ENCODE results near the gene PSENEN.
"Not testable (repeated sequence)": the region's sequence is repeated elsewhere in the genome, so short reads cannot be mapped to it uniquely, and the experiment has no call there.

PSENEN gene

GRCh38 chr19:35792888-35793287 is 47.4 kb downstream of the PSENEN start:
- peaks cover 23% of the 10 kb centered on the region for H3K4me1 ChIP-seq (ENCODE audit: control insufficient read depth, insufficient read depth, low read length)

GRCh38 chr19:35793381-35794165 is 48.1 kb downstream of the PSENEN start:
- H3K4me3 ChIP-seq (ENCODE audit: low read length): no peak overlapping the region
- no peaks in the 10 kb centered on the region for H3K36me3 ChIP-seq (ENCODE audit: control insufficient read depth, insufficient read depth, low read length)
- no peaks in the 10 kb centered on the region for H3K9me3 ChIP-seq (ENCODE audit: control insufficient read depth, low read length)
- peaks cover 20% of the 10 kb centered on the region for H3K27me3 ChIP-seq (ENCODE audit: control insufficient read depth, insufficient read depth, low read length)
- peaks cover 23% of the 10 kb centered on the region for H3K4me1 ChIP-seq (ENCODE audit: control insufficient read depth, insufficient read depth, low read length)
- no peak overlapping the region for H3K9ac ChIP-seq (ENCODE audit: low read length)

More at GRCh38 chr19:35792888-35793287, 47.4 kb downstream of the PSENEN start:
- Histone ChIP-seq H3K4me3 (ENCODE audit: low read length) (no peak overlapping the region), H3K9ac (ENCODE audit: low read length) (no peak overlapping the region), H3K9me3 (ENCODE audit: control insufficient read depth, low read length) (no peaks in the 10 kb centered on the region), H3K27me3 (ENCODE audit: control insufficient read depth, insufficient read depth, low read length) (peaks cover 14% of the 10 kb centered on the region), H3K36me3 (ENCODE audit: control insufficient read depth, insufficient read depth, low read length) (no peaks in the 10 kb centered on the region)

- H3K9ac ChIP-seq (ENCODE audit: low read length); H3K4me3 ChIP-seq (ENCODE audit: low read length); H3K36me3 ChIP-seq (ENCODE audit: control insufficient read depth, insufficient read depth, low read length); H3K9me3 ChIP-seq (ENCODE audit: control insufficient read depth, low read length): not testable (repeated sequence)
- peaks cover 20% of the 10 kb centered on the region for H3K27me3 ChIP-seq (ENCODE audit: control insufficient read depth, insufficient read depth, low read length)
- H3K4me1 ChIP-seq (ENCODE audit: control insufficient read depth, insufficient read depth, low read length): peaks cover 23% of the 10 kb centered on the region
These were observed 50.1 kb downstream of the PSENEN start for GRCh38 chr19:35795564-35795963.
